Omental fat pad (tissue), 4 donors: ENCODE results near the gene LCA5L. TPM values are rescaled to one million over a fixed set of nuclear protein-coding genes. Genes with fewer than 3 reads are reported as not detected.

Experiments
- ATAC-seq: fragments of 150-250 bp; one replicate; pipeline ENCODE4 v1.9.1; 2016; ENCODE audit warnings: mild to moderate bottlenecking, moderate library complexity; ENCODE audit not compliant: low FRiP score
- DNase-seq: peaks from one replicate; pipeline ENCODE4 v3.0.0-alpha.2; 2019; ENCODE audit warnings: low spot score
- total RNA-seq, 4 donors: library from RNA; depleted of rRNA; stranded (reverse); fragments of >200 nt; gene quantifications; one replicate each; pipeline ENCODE4 v1.1.0, GENCODE V29; 2016
- TF ChIP-seq, protein P1 (sequence below), 3 donors: fragments of 450-650 bp; IDR thresholded peaks; one replicate each; pipeline ENCODE4 v1.5.1; 2016 to 2017; ENCODE audit warnings: antibody characterized with exemption in 3 of 3, mild to moderate bottlenecking in 3 of 3, moderate library complexity in 2 of 3

Gene LCA5L
- total RNA-seq = 1 to 10 TPM in 2 of 4 donors, under 1 TPM in 1, not detected in 1; 0.94 to 5.5 (median 2.6) TPM

DNA sequence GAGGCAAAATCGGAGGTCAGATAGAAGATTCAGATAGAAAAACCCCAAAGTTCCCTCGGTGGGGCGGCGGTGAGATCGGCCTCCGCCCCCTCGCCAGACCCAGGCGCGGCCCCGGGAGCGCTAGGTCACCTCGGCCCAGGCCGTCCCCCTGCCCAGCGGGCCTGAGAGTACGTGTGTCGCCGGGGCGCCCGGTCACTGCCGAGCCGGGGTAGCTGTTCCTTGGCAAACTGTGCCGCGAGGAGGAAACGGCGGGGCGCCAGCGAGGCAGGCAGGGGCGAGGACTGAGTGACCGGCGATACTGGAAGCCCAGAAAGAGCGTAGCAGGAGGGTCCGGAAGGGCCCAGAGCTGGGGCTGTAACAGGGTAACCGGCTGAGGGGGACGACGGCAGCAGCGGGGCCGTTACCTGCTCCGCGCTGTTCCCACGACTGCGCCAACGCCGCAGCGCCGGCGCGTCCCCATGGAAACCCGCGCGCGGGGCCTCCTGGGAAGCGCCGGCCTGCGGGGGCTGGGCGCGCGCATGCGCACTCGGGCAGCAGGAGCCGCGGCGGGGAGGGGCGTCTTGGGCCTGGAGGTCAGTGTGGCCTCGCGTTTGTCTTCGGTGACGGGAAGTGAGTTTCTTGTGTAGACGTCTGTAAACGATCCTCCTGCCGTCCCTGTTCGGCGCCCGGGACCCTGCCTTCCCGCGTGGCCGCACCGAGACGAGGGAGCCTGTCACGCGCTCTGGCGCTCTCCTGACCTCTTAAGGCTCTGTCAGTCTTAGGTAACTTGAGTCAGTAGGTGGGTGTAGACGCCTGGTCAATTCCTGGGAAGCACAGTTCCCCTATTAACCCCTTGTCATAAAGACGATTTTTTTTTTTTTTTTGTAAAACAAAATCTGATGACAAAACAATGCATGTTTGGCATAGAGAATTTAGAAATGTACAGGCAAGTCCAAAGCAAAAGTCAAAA lies at the start of gene LCA5L:
Gene LCA5L (minus strand): TSS at position 458 of the 949 bp plus-strand sequence. CDS start 17,285 bp downstream, outside the sequence.
- peak; percentile 95 for ATAC-seq
- TF ChIP-seq, protein P1, sequence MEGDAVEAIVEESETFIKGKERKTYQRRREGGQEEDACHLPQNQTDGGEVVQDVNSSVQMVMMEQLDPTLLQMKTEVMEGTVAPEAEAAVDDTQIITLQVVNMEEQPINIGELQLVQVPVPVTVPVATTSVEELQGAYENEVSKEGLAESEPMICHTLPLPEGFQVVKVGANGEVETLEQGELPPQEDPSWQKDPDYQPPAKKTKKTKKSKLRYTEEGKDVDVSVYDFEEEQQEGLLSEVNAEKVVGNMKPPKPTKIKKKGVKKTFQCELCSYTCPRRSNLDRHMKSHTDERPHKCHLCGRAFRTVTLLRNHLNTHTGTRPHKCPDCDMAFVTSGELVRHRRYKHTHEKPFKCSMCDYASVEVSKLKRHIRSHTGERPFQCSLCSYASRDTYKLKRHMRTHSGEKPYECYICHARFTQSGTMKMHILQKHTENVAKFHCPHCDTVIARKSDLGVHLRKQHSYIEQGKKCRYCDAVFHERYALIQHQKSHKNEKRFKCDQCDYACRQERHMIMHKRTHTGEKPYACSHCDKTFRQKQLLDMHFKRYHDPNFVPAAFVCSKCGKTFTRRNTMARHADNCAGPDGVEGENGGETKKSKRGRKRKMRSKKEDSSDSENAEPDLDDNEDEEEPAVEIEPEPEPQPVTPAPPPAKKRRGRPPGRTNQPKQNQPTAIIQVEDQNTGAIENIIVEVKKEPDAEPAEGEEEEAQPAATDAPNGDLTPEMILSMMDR (IDR thresholded peaks at IDR 0.05) = no peak
- DNase-seq = peak; percentile 62

DNA sequence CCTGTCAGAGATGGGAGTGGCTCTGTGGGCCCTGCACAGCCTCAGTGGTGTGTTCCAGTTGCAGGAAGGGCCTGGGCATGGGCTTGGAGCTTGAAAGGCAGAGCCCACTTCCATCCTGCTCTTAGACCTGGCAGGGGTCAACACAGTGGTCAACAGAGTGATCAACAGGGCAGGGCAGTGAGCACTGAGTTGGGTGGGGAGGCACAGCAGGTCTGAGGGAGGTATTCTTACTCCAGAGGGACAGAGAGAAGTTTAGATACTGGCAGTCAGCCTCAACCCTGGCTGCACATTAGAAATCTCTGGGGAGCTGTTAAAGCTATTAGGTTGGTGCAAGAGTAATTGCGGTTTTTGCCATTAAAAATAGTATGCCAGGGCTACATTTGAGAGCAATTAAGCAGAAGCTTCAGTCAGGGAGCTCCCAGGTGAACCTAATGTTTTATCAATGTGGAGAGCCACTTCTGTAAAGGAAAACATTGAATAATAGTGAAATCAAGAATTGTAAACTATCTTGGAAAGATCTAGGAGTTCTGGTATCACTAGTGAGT lies 43.9 kb upstream of the LCA5L start:
- no peak for ATAC-seq

DNA sequence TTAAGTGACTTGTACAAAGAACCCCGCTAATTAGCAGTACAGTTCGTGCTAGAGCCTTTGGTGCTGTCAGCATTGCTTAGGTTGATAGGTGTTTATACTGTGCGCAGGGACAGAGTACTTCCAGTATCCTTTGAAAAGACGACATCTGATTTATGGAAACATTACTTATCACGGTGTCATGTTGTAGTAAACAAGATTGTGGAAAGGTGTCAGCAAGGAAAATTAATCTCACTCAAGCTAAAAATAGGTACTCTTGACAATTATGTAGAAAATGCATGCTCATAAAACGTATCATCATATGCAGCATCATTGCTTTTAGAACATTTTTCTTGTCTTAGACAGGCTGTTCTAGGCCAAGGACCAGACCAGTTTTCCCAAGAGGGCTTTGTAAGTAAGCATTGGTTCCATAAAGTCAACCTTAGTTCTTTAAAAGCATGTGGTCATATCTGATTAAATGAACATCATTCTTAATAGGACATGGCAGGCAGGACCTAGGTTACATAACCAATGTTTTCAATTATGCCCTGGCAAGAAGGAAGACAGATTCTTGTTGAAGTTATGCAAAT lies 39.2 kb upstream of the LCA5L start:
- no peak for ATAC-seq
- TF ChIP-seq, protein P1 (IDR thresholded peaks at IDR 0.05) = no peak
- no peak for DNase-seq

More for the DNA sequence above, 43.9 kb upstream of the LCA5L start:
- DNase-seq = no peak
- TF ChIP-seq, protein P1 (IDR thresholded peaks at IDR 0.05) = no peak

DNA sequence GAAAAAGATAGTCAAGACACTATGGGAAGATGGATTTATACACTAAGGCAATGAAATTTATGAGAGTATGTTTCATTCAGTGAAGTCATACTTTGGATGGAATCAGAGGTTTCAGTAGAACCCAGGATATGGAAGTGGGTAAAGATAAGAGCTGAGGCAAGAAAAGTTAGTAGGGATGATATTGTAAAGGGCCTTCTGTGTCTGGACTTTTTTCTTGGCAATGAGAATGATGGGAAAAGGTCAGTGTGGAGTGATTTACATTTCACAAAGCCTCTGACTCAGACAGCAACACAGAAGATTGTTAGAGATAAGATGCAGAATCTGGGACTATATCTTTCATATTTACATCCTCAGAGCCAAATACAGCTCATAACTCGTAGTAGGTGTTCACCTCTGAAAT lies 38.3 kb upstream of the LCA5L start:
- ATAC-seq = no peak
- TF ChIP-seq, protein P1 (IDR thresholded peaks at IDR 0.05) = no peak
- no peak for DNase-seq

DNA sequence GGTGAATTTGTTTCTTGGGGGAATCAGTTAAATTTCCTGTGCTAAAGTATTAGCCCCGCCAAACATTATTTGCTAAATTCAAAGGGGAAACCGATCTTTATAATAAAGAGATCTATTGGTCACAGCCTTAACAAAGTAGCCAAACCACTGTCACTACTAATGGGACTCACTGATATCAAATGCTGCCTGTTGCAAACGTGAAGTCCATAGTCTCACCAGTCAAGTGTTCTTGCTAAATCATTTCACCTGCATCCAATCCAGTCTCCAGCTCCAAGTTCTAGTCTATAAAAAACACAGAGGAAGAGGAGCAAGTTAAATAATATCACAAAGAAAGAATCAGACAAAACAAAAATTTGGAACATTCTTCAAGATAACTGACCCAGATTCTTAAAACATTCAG lies 36.3 kb upstream of the LCA5L start:
- TF ChIP-seq, protein P1 (IDR thresholded peaks at IDR 0.05) = no peak
- ATAC-seq (no peak), DNase-seq (no peak)

DNA sequence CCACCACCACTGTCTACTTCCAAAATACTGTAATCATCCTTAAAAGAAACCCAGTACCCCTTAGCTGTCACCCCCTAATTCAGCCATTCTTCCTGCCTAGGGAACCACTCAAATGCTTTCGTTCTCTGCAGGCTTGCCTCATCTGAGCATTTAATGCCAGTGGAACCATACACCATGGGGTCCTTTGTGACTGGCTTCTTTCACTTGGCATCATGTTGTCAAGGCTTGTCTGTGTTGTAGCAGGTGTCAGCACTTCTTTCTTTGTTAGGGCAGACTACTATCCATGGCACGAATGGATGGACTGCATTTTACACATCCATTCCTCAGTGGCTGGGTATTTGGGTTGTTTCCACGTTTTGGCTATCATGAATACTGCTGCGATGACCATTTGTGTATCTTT lies 34.7 kb upstream of the LCA5L start:
- ATAC-seq (no peak), DNase-seq (no peak)
- TF ChIP-seq, protein P1 (IDR thresholded peaks at IDR 0.05) = no peak
